ENCODE measurements around the gene TRIM68. TPM values are rescaled to one million over a fixed set of nuclear protein-coding genes. Genes with fewer than 3 reads are reported as not detected.

The TRIM68 gene
- polyA plus RNA-seq, 1 donor (not counting 4 experiments of a cell fraction or from before 2014, with no cell fraction given): 6.5 TPM

GRCh38 chr11:4605057-4605456, 3.0 kb downstream of the TRIM68 start:
- Histone ChIP-seq H3K9ac (ENCODE audit: control insufficient read depth, extremely low read depth, insufficient read depth, low read length) (no peak overlapping the region), H3K27me3 (ENCODE audit: control insufficient read depth, extremely low read depth, insufficient read depth, low read length) (no peaks in the 10 kb centered on the region), H3K9me3 (ENCODE audit: control insufficient read depth, low read depth, low read length) (no peaks in the 10 kb centered on the region), H4K20me1 (ENCODE audit: control insufficient read depth, extremely low read depth, insufficient read depth, low read length) (no peaks in the 10 kb centered on the region), H3K36me3 (ENCODE audit: control insufficient read depth in 2 of 2, extremely low read depth in 1 of 2, insufficient read depth in 2 of 2, low read length in 2 of 2) (peaks cover 4 to 10% of the 10 kb centered on the region in 2 experiments), H3K27ac (ENCODE audit: control insufficient read depth, insufficient read depth, low read length) (no peak overlapping the region), H3K4me2 (ENCODE audit: control insufficient read depth, extremely low read depth, insufficient read depth, low read depth, low read length) (no peak overlapping the region), H3K79me2 (ENCODE audit: control insufficient read depth, insufficient read depth, low read length) (no peaks in the 10 kb centered on the region), H2AFZ (ENCODE audit: control insufficient read depth, low read length) (no peak overlapping the region), H3K9me1 (ENCODE audit: control insufficient read depth, extremely low read depth, insufficient read depth, low read length) (no peaks in the 10 kb centered on the region), H3K4me3 (ENCODE audit: control insufficient read depth in 2 of 3, extremely low read depth in 1 of 3, insufficient read depth in 2 of 3, low read depth in 1 of 3, low read length in 3 of 3) (no peak overlapping the region), H3K4me1 (ENCODE audit: control insufficient read depth, extremely low read depth, insufficient read depth, low read length) (peaks cover 7% of the 10 kb centered on the region)
- dilution Hi-C loops (cut with MboI; ENCODE audit: extremely low pct_ligation_motif_present, low sequenced_read_pairs): no loop called here
- no peak for DNase-seq (ENCODE audit: low read depth, low spot score)
- FAIRE-seq: no peak
- TF ChIP-seq CTCF (optimal IDR thresholded peaks at IDR 0.05 in 1 of 3, IDR thresholded peaks at IDR 0.05 in 1 of 3, conservative IDR thresholded peaks at IDR 0.05 in 1 of 3; ENCODE audit: extremely low read depth in 1 of 3, insufficient read depth in 2 of 3, low read length in 3 of 3): no peak
- TF ChIP-seq EZH2 (IDR thresholded peaks at IDR 0.05; ENCODE audit: low read length): no peak

- no peak within 1 kb of the TSS for H3K9ac ChIP-seq (ENCODE audit: control insufficient read depth, extremely low read depth, insufficient read depth, low read length)
- no peaks in the 10 kb centered on the region for H3K9me1 ChIP-seq (ENCODE audit: control insufficient read depth, extremely low read depth, insufficient read depth, low read length)
- no peak within 1 kb of the TSS for H3K4me2 ChIP-seq (ENCODE audit: control insufficient read depth, extremely low read depth, insufficient read depth, low read depth, low read length)
- H3K27me3 ChIP-seq (ENCODE audit: control insufficient read depth, extremely low read depth, insufficient read depth, low read length): no peaks in the 10 kb centered on the region
- no peak within 1 kb of the TSS for H3K4me3 ChIP-seq (ENCODE audit: control insufficient read depth in 2 of 3, extremely low read depth in 1 of 3, insufficient read depth in 2 of 3, low read depth in 1 of 3, low read length in 3 of 3)
- H3K4me1 ChIP-seq (ENCODE audit: control insufficient read depth, extremely low read depth, insufficient read depth, low read length): no peaks in the 10 kb centered on the region
- no peak for TF ChIP-seq CTCF (optimal IDR thresholded peaks at IDR 0.05 in 1 of 3, IDR thresholded peaks at IDR 0.05 in 1 of 3, conservative IDR thresholded peaks at IDR 0.05 in 1 of 3; ENCODE audit: extremely low read depth in 1 of 3, insufficient read depth in 2 of 3, low read length in 3 of 3)
- no peak for TF ChIP-seq EZH2 (IDR thresholded peaks at IDR 0.05; ENCODE audit: low read length)
- H2AFZ ChIP-seq (ENCODE audit: control insufficient read depth, low read length): no peak within 1 kb of the TSS
- no peaks in the 10 kb centered on the region for H3K36me3 ChIP-seq (ENCODE audit: control insufficient read depth in 2 of 2, extremely low read depth in 1 of 2, insufficient read depth in 2 of 2, low read length in 2 of 2)
- no peak for DNase-seq (ENCODE audit: low read depth, low spot score)
- H4K20me1 ChIP-seq (ENCODE audit: control insufficient read depth, extremely low read depth, insufficient read depth, low read length): no peaks in the 10 kb centered on the region
- dilution Hi-C loops (cut with MboI; ENCODE audit: extremely low pct_ligation_motif_present, low sequenced_read_pairs): no loop called here
- no peak within 1 kb of the TSS for H3K27ac ChIP-seq (ENCODE audit: control insufficient read depth, insufficient read depth, low read length)
- no peak for FAIRE-seq
- H3K9me3 ChIP-seq (ENCODE audit: control insufficient read depth, low read depth, low read length): no peaks in the 10 kb centered on the region
- H3K79me2 ChIP-seq (ENCODE audit: control insufficient read depth, insufficient read depth, low read length): no peaks in the 10 kb centered on the region
These were observed 14.3 kb downstream of the TRIM68 start, which contains the start of gene OR52I1 for GRCh38 chr11:4593739-4594138. Gene OR52I1, plus strand, starts transcription at chr11:4594039. Its CDS starts 0 bp downstream, at chr11:4594039.
